HG02798 (cell line): ENCODE results near the gene ACRBP.
A peak's percentile ranks its signal among the peaks of the same experiment; 100 is the strongest.

Experiments used
- ATAC-seq: cut with Tn5 transposase; IDR thresholded peaks from one replicate; pipeline ENCODE4 v1.9.1; 2021; ENCODE audit warnings: mild to moderate bottlenecking; ENCODE audit not compliant: unreplicated experiment, poor library complexity

ACRBP gene

GRCh38 chr12:6647083-6647604 is at the start of gene ACRBP:
Gene ACRBP, minus strand, starts transcription at chr12:6647432. Its CDS starts 66 bp downstream, at chr12:6647366.
- ATAC-seq: peak; percentile 52

- ATAC-seq: no peak
These were observed 48.2 kb upstream of the ACRBP start for GRCh38 chr12:6695313-6696045.

- ATAC-seq: no peak
These were observed 47.5 kb upstream of the ACRBP start for GRCh38 chr12:6694701-6695100.

- ATAC-seq: no peak
These were observed 46.7 kb upstream of the ACRBP start for GRCh38 chr12:6693832-6694355.

GRCh38 chr12:6692888-6693287 is 45.7 kb upstream of the ACRBP start:
- no peak for ATAC-seq

GRCh38 chr12:6691473-6691872 is 44.2 kb upstream of the ACRBP start:
- no peak for ATAC-seq

- ATAC-seq: peak; percentile 89
These were observed 42.0 kb upstream of the ACRBP start, which contains the start of gene ZNF384 for GRCh38 chr12:6688999-6689882. Gene ZNF384, minus strand, starts transcription at chr12:6689375. Its CDS starts 9,855 bp downstream, at chr12:6679520.

DNA sequence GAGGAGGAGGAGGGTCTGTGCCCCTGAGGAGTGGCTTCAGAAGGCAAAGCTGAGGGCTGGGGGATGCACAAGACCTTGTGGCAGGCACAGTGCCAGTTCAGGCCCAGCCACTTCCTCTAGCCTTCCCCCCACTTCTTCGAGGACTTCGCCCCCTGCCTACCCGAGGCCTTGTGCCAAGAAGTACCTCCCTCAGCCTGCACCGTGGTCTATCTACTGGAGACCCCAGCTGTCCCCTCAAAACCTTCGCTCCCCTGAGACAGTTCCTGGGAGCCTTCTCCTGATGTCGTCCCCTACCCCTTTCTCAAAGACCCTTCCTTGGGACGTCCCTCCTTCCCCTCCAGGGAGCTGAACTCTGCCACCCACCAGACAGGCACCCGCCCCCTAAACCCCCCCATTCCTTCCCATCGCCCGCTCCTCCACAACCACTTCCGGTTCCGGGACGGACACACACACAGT is 41.3 kb upstream of the ACRBP start:
- peak; percentile 0 for ATAC-seq

DNA sequence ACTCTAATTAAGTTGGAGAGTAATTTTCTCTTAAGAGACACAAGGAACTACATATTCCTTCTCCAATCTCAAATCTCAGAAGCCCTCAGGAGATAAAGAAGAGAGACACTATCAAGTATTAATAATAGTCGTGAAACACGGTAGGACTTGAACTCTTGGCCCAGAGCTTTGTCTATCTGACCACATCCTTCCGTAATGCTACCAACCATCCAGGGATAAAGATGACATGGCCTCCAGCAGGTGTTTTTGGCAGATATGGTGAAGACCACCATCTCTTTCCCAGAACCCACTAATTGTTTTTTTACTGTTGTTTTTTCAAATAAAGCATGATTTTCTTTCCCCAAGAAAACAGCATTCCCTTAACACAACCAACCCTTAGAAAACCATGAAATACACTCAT is 38.6 kb upstream of the ACRBP start:
- ATAC-seq: no peak

DNA sequence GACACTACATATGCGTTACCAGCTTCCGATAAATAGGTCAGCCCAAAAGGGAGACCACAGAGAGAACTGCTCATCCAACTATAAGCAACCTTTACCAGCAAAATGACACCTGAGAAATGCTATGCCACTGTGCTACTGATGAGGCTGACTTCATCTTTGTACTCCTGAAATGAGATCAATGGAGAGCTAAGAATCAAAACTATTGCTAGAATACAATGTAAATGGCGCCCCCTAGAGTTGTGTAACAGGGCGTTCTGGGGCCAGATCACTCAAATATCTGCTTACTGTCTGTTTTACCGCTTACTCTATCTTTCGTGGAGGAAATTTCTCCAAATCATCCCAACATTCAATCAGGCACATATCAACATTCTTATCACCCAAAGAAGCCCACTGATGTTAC is 37.4 kb upstream of the ACRBP start:
- ATAC-seq: no peak

DNA sequence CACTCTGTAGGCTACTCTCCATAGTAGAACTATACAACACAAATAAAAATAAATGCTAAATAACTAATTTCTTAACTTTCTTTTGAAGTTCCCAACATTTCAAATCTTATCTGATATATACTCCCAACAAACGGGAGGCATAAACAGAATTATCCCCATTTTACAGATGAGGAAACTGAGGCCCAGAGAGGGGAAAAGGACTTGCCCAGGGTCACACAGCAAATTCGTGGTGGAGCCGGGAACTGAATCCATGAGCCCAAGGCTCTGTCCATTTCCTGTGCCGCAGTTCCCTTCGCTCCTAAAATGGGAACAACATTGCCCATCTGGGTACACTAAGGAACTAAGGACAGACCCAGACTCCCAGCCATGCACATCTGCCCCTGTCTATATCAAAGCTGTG is 29.7 kb upstream of the ACRBP start:
- ATAC-seq: no peak

GRCh38 chr12:6672143-6672542 is 24.9 kb upstream of the ACRBP start:
- ATAC-seq: no peak

GRCh38 chr12:6667559-6668210 is 20.5 kb upstream of the ACRBP start:
- ATAC-seq: no peak

- ATAC-seq: no peak
These were observed 19.0 kb upstream of the ACRBP start for GRCh38 chr12:6666211-6666610.

GRCh38 chr12:6664902-6665301 is 17.7 kb upstream of the ACRBP start:
- no peak for ATAC-seq

DNA sequence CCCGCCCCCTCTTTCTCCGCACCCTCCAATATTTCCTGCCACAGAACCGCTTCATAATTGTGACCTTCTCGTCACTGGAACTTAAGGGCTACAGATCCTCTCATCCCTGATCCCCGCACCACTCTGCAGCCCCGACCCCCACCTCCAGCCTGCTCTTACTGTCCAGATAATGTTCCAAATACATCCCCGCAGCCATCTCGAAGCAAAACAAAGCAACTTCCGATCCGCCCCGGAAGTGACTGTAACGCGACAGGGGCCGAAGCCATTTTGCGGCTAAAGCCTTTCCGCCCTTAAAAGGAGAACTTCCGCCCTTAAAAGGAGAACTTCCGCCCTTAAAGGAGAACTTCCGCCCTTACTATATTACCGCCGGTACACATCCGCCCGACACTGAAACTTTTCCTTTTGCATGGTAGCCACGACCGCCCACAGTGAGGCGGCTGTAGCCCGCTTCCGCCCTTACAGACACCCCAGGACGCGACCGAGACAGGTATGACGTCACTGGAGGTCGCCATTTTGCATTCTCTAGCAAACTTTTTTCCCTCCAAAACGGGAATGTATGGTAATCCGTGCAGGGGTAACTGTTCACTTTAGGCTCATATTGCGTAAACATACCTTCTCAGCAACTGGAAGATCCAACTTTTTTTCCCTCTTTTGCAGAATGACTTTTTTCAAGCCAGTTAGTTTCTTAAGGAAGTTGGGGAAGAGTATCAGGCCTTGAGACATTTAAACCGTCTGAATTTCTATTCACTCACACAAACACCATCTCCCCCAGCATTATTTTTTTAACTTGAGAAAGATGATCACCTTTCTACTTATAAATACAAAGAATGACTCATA is 15.9 kb upstream of the ACRBP start, which contains the start of gene ING4:
ING4 (minus strand) TSS at position 214 of the 837 bp plus-strand sequence; CDS start at position 196, 18 bp downstream.
- ATAC-seq: peak; percentile 98

DNA sequence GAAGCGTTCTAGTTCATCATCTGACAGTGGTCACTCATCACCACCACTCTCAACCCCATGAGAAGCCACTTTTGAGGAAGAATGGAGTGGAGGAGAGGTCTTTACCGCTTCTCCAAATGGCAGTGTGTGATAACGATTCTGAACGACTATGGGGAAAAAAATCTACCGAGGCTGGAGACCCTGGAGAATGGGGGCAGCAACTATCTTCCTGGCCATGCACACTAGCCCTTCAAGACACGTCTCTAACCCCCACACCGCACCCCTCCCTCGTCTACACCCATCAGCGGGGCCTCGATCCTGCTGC is 15.3 kb upstream of the ACRBP start:
- ATAC-seq: no peak

DNA sequence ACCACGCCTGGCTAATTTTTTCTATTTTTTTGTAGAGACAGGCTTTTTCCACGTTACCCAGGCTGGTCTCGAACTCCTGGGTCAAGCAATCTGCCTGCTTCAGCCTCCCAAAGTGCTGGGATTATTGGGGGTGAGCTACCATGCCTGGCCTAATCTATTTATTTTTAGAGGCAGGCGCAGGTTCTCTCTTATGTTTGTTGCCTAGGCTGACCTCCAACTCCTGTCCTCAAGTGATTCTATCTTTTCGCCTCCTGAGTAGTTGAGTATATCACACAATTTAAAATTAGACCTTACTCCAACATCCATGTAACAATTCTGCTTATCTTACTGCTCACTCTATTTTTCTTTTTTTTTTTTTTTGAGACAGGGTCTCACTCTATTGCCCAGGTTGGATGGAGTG is 6.8 kb upstream of the ACRBP start:
- ATAC-seq: no peak

DNA sequence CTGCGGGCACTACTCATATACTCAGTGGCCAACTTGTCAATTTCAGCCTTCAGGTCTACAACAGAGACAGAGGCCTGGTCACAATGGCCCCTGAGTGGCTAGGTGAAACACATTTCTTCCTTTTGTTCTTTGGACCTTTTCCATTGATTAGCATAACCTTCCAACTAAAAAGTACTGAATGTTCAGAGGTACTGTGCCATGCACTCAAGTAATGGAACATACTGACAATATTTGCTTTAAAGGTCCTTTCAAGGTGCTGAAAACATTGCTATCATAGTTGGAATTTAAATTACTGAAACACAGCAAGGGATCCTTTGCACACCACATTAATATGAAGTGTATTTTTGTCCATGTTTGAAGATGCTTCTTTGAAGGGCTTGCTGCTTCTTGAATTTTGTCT is 6.1 kb upstream of the ACRBP start:
- ATAC-seq: no peak

- ATAC-seq: no peak
These were observed 5.2 kb upstream of the ACRBP start for GRCh38 chr12:6652391-6652790.
